Right lobe of liver (tissue), 4 donors: ENCODE data around the gene SLC9C1.

Source experiments
- CTCF ChIP-seq, 4 donors: fragments of 200-600 bp in 3 of 4; fragments of 450-650 bp in 1 of 4; IDR thresholded peaks; one replicate each; pipeline versions ENCODE4 v1.5.1 to v1.8.0; 2016 to 2022; ENCODE audit warnings: antibody characterized with exemption in 4 of 4, mild to moderate bottlenecking in 2 of 4
- POLR2A ChIP-seq: fragments of 450-650 bp; IDR thresholded peaks from one replicate; pipeline ENCODE4 v1.6.1; 2017; ENCODE audit warnings: antibody characterized with exemption, mild to moderate bottlenecking
- donor health status: DM: no; HTN: no; CAD: no.
- donor health status: DM: no; HTN: no; CAD: no.
- donor health status: DM: no; HTN: yes; CAD: no.

- TF ChIP-seq CTCF (IDR thresholded peaks at IDR 0.05) (no peak), POLR2A (no peak)
Observed at GRCh38 chr3:112314649-112315048, 20.6 kb upstream of the SLC9C1 start.
